WTC11 (cell line): ENCODE data around the gene AMELX. TPM values are rescaled to one million over a fixed set of nuclear protein-coding genes. Genes with fewer than 3 reads are reported as not detected.

Experiments used
- ATAC-seq: fragments of 200-7000 bp; cut with Tn5 transposase; 2 replicates; pipeline ENCODE4 v1.10.0; 2021; ENCODE audit warnings: mild to moderate bottlenecking, moderate library complexity
- CTCF ChIA-PET: fragments of 300-600 bp; sonication (Branson Sonifier 250); formaldehyde crosslinking; loops from one replicate; lab custom pipeline; 2021; ENCODE audit warnings: antibody characterized with exemption; lab: Charles Lee
- POLR2A ChIA-PET: fragments of 350-600 bp; sonication (Branson Sonifier 250); formaldehyde crosslinking; loops from one replicate; lab custom pipeline; 2021; ENCODE audit warnings: antibody characterized with exemption; lab: Charles Lee
- DNase-seq: peaks from one replicate; pipeline ENCODE4 v3.0.0; 2021; ENCODE audit warnings: low spot score
- H3K27ac Mint-ChIP-seq: 2 replicates; pipeline ENCODE4 v1.8.0; 2021; ENCODE audit warnings: mixed read lengths
- H3K27me3 Mint-ChIP-seq: 2 replicates; pipeline ENCODE4 v1.8.0; 2021; ENCODE audit warnings: low read depth, mild to moderate bottlenecking, moderate library complexity, mixed read lengths
- H3K36me3 Mint-ChIP-seq: 2 replicates; pipeline ENCODE4 v1.8.0; 2021; ENCODE audit warnings: mixed read lengths
- H3K4me1 Mint-ChIP-seq: 2 replicates; pipeline ENCODE4 v1.8.0; 2022; ENCODE audit warnings: mixed read lengths
- H3K4me3 Mint-ChIP-seq: 2 replicates; pipeline ENCODE4 v1.8.0; 2021; ENCODE audit warnings: mild to moderate bottlenecking, moderate library complexity, mixed read lengths
- H3K9me3 Mint-ChIP-seq: 2 replicates; pipeline ENCODE4 v1.8.0; 2021; ENCODE audit warnings: mixed read lengths
- AR ChIP-seq: fragments of 250-450 bp; sonication (Bioruptor Pico); IDR thresholded peaks from 2 replicates; pipeline ENCODE4 v1.9.0; 2021; ENCODE audit warnings: mild to moderate bottlenecking
- ARID4B ChIP-seq: sonication (generic); formaldehyde crosslinking; IDR thresholded peaks from 2 replicates; pipeline ENCODE4 v1.8.0; 2023; ENCODE audit warnings: missing genetic modification reagents, mild to moderate bottlenecking, borderline replicate concordance
- CBFB ChIP-seq: sonication (generic); formaldehyde crosslinking; IDR thresholded peaks from 2 replicates; pipeline ENCODE4 v1.8.1; 2022; ENCODE audit warnings: mild to moderate bottlenecking, low read depth, missing genetic modification reagents
- E2F4 ChIP-seq: sonication (generic); formaldehyde crosslinking; IDR thresholded peaks from 2 replicates; pipeline ENCODE4 v1.8.1; 2022; ENCODE audit warnings: low read depth, mild to moderate bottlenecking, moderate library complexity, missing genetic modification reagents, borderline replicate concordance
- HMGXB4 ChIP-seq: sonication (generic); formaldehyde crosslinking; IDR thresholded peaks from 2 replicates; pipeline ENCODE4 v1.8.1; 2023; ENCODE audit warnings: mild to moderate bottlenecking, moderate library complexity, missing genetic modification reagents
- MLX ChIP-seq: sonication (generic); formaldehyde crosslinking; IDR thresholded peaks from 2 replicates; pipeline ENCODE4 v1.8.1; 2023; ENCODE audit warnings: mild to moderate bottlenecking, missing genetic modification reagents, moderate library complexity
- NFATC4 ChIP-seq: fragments of 250-450 bp; sonication (Bioruptor Pico); IDR thresholded peaks from 2 replicates; pipeline ENCODE4 v1.9.0; 2021; ENCODE audit warnings: mild to moderate bottlenecking
- NR2C2 ChIP-seq: sonication (generic); formaldehyde crosslinking; IDR thresholded peaks from 2 replicates; pipeline ENCODE4 v1.8.0; 2022; ENCODE audit warnings: mild to moderate bottlenecking, missing genetic modification reagents
- PRDM15 ChIP-seq: sonication (generic); formaldehyde crosslinking; IDR thresholded peaks from 2 replicates; pipeline ENCODE4 v1.8.0; 2022; ENCODE audit warnings: missing genetic modification reagents
- PRRX2 ChIP-seq: fragments of 250-450 bp; sonication (Bioruptor Pico); IDR thresholded peaks from 2 replicates; pipeline ENCODE4 v1.8.0; 2021; ENCODE audit warnings: mild to moderate bottlenecking
- SMAD4 ChIP-seq: sonication (generic); formaldehyde crosslinking; IDR thresholded peaks from 2 replicates; pipeline ENCODE4 v1.8.0; 2022; ENCODE audit warnings: mild to moderate bottlenecking, missing genetic modification reagents
- TEAD4 ChIP-seq: sonication (generic); formaldehyde crosslinking; IDR thresholded peaks from 2 replicates; pipeline ENCODE4 v1.8.0; 2022; ENCODE audit warnings: mild to moderate bottlenecking, missing genetic modification reagents
- ZNF671 ChIP-seq: fragments of 250-450 bp; sonication (Bioruptor Pico); IDR thresholded peaks from 2 replicates; pipeline ENCODE4 v1.8.0; 2021; ENCODE audit warnings: mild to moderate bottlenecking
- total RNA-seq: library from RNA; stranded (reverse); gene quantifications from 3 replicates; pipeline ENCODE4 v1.2.3, GENCODE V29; 2021

Gene AMELX
- total RNA-seq, 1 experiment from 2014 or later = not detected

- TF ChIP-seq ARID4B = no peak
- TF ChIP-seq ZNF671 (CRISPR knock-in tag) = no peak
- TF ChIP-seq NR2C2 = no peak
Measured at GRCh38 chrX:11259437-11259836, 33.8 kb upstream of the AMELX start (continued).

GRCh38 chrX:11261260-11261659 is 32.0 kb upstream of the AMELX start:
- H3K4me3 Mint-ChIP-seq = no peak overlapping the region
- H3K27ac Mint-ChIP-seq = no peak overlapping the region

More at GRCh38 chrX:11261260-11261659, 32.0 kb upstream of the AMELX start:
- Mint-ChIP-seq H3K27me3 (no peaks in the 10 kb centered on the region), H3K36me3 (no peaks in the 10 kb centered on the region), H3K4me1 (no peaks in the 10 kb centered on the region), H3K9me3 (no peaks in the 10 kb centered on the region; the same call in 1 of the 2 replicates)
- DNase-seq (no peak), ATAC-seq (no peak)
- TF ChIP-seq MLX (no peak), HMGXB4 (CRISPR knock-in tag) (no peak), SMAD4 (CRISPR knock-in tag) (no peak), NFATC4 (no peak), E2F4 (CRISPR knock-in tag) (no peak), AR (no peak), CBFB (CRISPR knock-in tag) (no peak), PRDM15 (CRISPR knock-in tag) (no peak), PRRX2 (CRISPR knock-in tag) (no peak), TEAD4 (CRISPR knock-in tag) (no peak)
- CTCF ChIA-PET = no interaction called here
- POLR2A ChIA-PET = no interaction called here
